LNCaP clone FGC (cell line): ENCODE measurements around the gene AKAP13.

Source experiments
- DNase-seq: peaks from one replicate; pipeline ENCODE4 v3.0.0-alpha.2; 2011; ENCODE audit warnings: low read depth
- H3K4me3 ChIP-seq: 2 replicates; pipeline ENCODE4 v1.5.1; 2011; ENCODE audit warnings: mild to moderate bottlenecking, low read depth, low read length, control low read depth
- CTCF ChIP-seq: IDR thresholded peaks from 2 replicates; pipeline ENCODE4 v1.5.1; 2012; ENCODE audit warnings: mild to moderate bottlenecking; ENCODE audit not compliant: control insufficient read depth, insufficient read depth; ENCODE audit errors: extremely low read depth

The AKAP13 gene

DNA sequence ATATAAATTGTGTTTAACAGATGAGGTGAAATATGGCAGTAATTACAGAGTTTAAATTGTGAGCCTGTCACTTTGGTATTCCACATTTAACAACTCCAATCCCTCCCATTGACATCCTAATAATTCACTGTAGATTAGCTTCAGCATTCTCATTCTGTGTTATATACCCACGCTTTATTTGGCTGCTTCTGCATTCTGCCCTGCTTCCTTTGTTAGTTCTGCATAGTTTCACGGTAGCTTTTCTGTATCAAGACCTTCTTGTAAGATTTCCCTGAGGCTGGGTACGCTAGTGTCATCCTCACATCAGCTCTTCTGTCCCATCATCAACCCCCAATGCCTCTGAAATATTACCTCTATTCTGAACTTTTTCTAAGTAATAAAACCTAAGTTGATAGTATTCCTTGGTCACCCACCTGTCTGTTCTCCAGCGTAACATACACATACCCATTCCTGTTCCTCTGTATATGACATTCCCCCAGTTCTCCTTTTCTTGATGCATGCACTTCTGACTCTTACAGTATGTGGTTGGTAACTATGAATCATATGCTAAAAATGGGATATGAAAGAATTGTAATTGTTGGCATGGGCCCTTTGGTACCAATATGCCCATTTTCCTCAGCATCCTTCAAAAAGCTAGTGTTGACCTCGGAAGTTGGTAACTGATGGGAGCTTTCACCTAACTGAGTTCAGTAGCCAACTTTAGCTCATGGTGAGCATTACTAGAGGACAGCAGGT is 243.1 kb downstream of the AKAP13 start:
- H3K4me3 ChIP-seq, result no peak overlapping the region
- DNase-seq, result no peak
- TF ChIP-seq CTCF, result no peak

- no peak overlapping the region for H3K4me3 ChIP-seq
- DNase-seq, result peak; percentile 13
- no peak for TF ChIP-seq CTCF
Observed at GRCh38 chr15:85624291-85624801, 243.9 kb downstream of the AKAP13 start.

DNA sequence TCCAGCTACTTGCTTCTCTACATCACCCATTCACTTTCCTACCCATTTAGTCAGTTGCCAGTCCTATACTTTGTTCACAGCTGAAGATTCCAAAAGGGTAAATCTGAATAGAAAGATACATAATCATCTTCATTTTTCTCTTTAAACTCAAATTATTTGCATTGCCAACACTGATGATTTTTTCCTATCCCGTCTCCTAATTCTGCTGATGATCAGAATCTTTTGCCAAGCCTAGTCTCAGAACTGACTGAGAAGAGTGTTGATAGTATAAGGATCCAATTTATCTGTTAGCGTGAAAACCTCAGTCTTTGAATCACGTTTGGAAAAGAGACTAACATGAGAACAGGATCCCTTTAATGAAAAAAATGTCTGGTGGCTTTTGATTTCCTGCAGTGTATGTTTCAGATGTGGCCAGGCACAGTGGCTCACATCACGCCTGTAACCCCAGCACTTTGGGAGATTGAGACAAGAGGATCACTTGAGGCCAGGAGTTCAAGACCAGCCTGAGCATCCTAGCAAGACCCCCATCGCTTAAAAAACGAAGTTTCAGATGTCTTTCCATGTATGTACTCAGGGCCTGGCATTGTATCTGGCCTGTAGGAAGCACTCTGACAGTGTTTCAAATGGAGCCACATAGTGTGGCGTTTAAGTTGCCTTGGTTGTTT is 244.9 kb downstream of the AKAP13 start:
- no peak for DNase-seq
- H3K4me3 ChIP-seq, result no peak overlapping the region
- no peak for TF ChIP-seq CTCF

- DNase-seq, result no peak
- TF ChIP-seq CTCF, result no peak
- no peak overlapping the region for H3K4me3 ChIP-seq
Observed at GRCh38 chr15:85625856-85626255, 245.5 kb downstream of the AKAP13 start.

DNA sequence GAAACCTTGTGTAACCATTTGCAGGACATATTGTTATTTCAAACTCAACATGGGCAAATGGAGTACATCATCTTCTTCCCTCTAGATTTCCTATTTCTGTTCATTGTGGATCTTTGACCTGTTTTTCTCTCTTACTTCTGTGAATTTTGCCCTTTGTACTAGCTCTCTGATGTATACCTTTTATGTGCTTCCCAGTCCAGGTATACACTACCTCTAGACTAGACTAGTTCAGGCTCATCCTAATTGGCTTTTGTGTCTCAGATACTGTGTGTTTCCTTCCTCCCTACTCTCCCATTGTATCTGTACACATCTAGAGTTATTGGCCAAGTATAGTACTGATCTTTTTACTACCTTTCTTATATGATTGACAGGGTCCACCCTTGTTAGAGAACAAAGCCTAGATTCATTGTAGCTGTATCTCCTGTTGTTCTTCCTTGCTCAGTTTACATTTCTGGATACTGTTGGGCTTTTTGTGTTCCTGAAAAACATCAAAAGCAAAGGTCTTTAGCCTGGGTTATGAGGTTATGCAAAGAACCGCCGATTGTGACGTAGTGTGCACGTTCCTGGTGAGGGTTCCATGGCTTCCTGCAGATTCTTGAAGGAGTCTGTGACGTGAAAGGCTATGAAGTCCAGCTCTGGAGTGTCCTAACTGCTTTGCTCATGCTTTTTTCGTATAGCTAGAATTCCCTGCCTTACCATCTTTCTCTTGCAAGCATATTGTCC is 247.0 kb downstream of the AKAP13 start:
- no peak for TF ChIP-seq CTCF
- no peak for DNase-seq
- H3K4me3 ChIP-seq, result no peak overlapping the region

GRCh38 chr15:85630311-85630710 is 249.9 kb downstream of the AKAP13 start:
- DNase-seq, result no peak
- no peak overlapping the region for H3K4me3 ChIP-seq
- TF ChIP-seq CTCF, result no peak
